K562 (cell line): Measurements from ENCODE around the gene PEX11A. TPM values are rescaled to one million over a fixed set of nuclear protein-coding genes. Genes with fewer than 3 reads are reported as not detected.

ENCODE experiments used
- ATAC-seq: fragments of 200-7000 bp; cut with Tn5 transposase; 3 replicates; pipeline ENCODE4 v1.9.1; 2020; ENCODE audit warnings: moderate library complexity
- BruUV-seq: library from RNA; stranded (reverse); fragments of 400-500 nt; replicated peaks from 2 replicates; lab custom pipeline; 2021; lab: Mats Ljungman, UMichigan
- CTCF ChIA-PET: fragments of 300-600 bp; formaldehyde crosslinking; extraction: SDS; loops from one replicate; lab custom pipeline; 2021; ENCODE audit warnings: low intra/inter-chr PET ratio; lab: Yijun Ruan, JAX
- POLR2A ChIA-PET: fragments of 300-600, 350-650 bp; sonication (Branson Sonifier 250); formaldehyde crosslinking; extraction: SDS; loops from one replicate; lab custom pipeline; 2021; ENCODE audit warnings: antibody characterized with exemption, inconsistent platforms; lab: Yijun Ruan, JAX
- DNase-seq, 4 experiments: peaks; one replicate each; pipeline versions ENCODE4 v3.0.0 to v3.0.0-alpha.2; 2011 to 2018; ENCODE audit warnings: low spot score in 3 of 4, mixed read lengths in 3 of 4; ENCODE audit errors: extremely low read depth in 1 of 4
- FAIRE-seq: peaks from 2 replicates; lab custom pipeline; 2011; peaks lifted over from hg19 to GRCh38; lab: Jason Lieb, UNC
- H2AFZ ChIP-seq: 2 replicates; pipeline ENCODE4 v1.6.0; 2011; ENCODE audit warnings: low read depth, low read length, control low read depth, inconsistent platforms
- H3K27ac ChIP-seq: fragments of 200-600 bp; 3 replicates; pipeline ENCODE4 v1.8.0; 2011; ENCODE audit warnings: low read depth, mild to moderate bottlenecking, control low read depth, inconsistent platforms, low read length, moderate library complexity, mixed read lengths; ENCODE audit errors: extremely low read depth
- H3K27me3 ChIP-seq, 2 experiments: fragments of 300-600 bp in 1 of 2; 2 replicates in 1 of 2; 3 replicates in 1 of 2; pipeline versions ENCODE4 v1.6.0 to v1.8.0; 2011; ENCODE audit warnings: inconsistent platforms in 2 of 2, low read length in 2 of 2, mild to moderate bottlenecking in 1 of 2, mixed read lengths in 1 of 2, moderate library complexity in 1 of 2; ENCODE audit not compliant: control insufficient read depth in 2 of 2, insufficient read depth in 2 of 2
- H3K36me3 ChIP-seq: fragments of 300-600 bp; 3 replicates; pipeline ENCODE4 v1.8.0; 2011; ENCODE audit warnings: mild to moderate bottlenecking, low read length, inconsistent platforms; ENCODE audit not compliant: control insufficient read depth, insufficient read depth
- H3K4me1 ChIP-seq, 2 experiments: fragments of 200-600 bp in 1 of 2; replicated peaks in 1 of 2; 2 replicates in 1 of 2; 3 replicates in 1 of 2; pipeline versions ENCODE4 v1.5.1 to v1.8.0; 2011; ENCODE audit warnings: inconsistent platforms in 2 of 2, low read length in 2 of 2, mild to moderate bottlenecking in 1 of 2, mixed read lengths in 1 of 2, moderate library complexity in 1 of 2; ENCODE audit not compliant: control insufficient read depth in 2 of 2, insufficient read depth in 2 of 2
- H3K4me2 ChIP-seq: 2 replicates; pipeline ENCODE4 v1.6.1; 2011; ENCODE audit warnings: low read length, control low read depth, inconsistent platforms, mixed read lengths; ENCODE audit not compliant: insufficient read depth
- H3K4me3 ChIP-seq: fragments of 200-600 bp; sonication (generic), shearing (Covaris generic); 2 replicates; pipeline ENCODE4 v1.5.1; 2016; ENCODE audit warnings: control low read depth, inconsistent platforms
- H3K79me2 ChIP-seq: fragments of 200-600 bp; 3 replicates; pipeline ENCODE4 v1.8.0; 2011; ENCODE audit warnings: low read length, inconsistent platforms; ENCODE audit not compliant: control insufficient read depth, insufficient read depth
- H3K9ac ChIP-seq, 2 experiments: 2 replicates each; pipeline versions ENCODE4 v1.6.0 to v1.6.1; 2011; ENCODE audit warnings: low read depth in 2 of 2, low read length in 2 of 2, control low read depth in 1 of 2, inconsistent platforms in 1 of 2, mild to moderate bottlenecking in 1 of 2, mixed read lengths in 1 of 2; ENCODE audit not compliant: insufficient read depth in 1 of 2
- H3K9me1 ChIP-seq: one replicate; pipeline ENCODE4 v1.6.0; 2011; ENCODE audit warnings: inconsistent platforms, mild to moderate bottlenecking, low read length, moderate library complexity; ENCODE audit not compliant: control insufficient read depth, insufficient read depth
- H3K9me3 ChIP-seq: replicated peaks from 2 replicates; pipeline ENCODE4 v1.5.1; 2011; ENCODE audit warnings: low read depth, low read length, inconsistent platforms; ENCODE audit not compliant: control insufficient read depth, insufficient read depth
- H4K20me1 ChIP-seq: replicated peaks from 2 replicates; pipeline ENCODE4 v1.6.1; 2011; ENCODE audit warnings: low read length, inconsistent platforms, mixed read lengths; ENCODE audit not compliant: control insufficient read depth, insufficient read depth
- ADNP ChIP-seq: fragments of 200-800 bp; sonication (Bioruptor generic); IDR thresholded peaks from 2 replicates; pipeline ENCODE4 v1.6.1; 2016; ENCODE audit warnings: missing genetic modification characterization, missing compliant biosample characterization
- CBFA2T3 ChIP-seq: fragments of 450-650 bp; IDR thresholded peaks from 2 replicates; pipeline ENCODE4 v1.6.1; 2017
- ETV1 ChIP-seq: fragments of 450-650 bp; conservative IDR thresholded peaks from 2 replicates; pipeline ENCODE4 v1.6.1; 2016; ENCODE audit warnings: missing genetic modification characterization, control low read depth, low read depth, missing compliant biosample characterization
- GABPA ChIP-seq: fragments of 200-800 bp; sonication (Bioruptor generic); conservative IDR thresholded peaks from 2 replicates; pipeline ENCODE4 v1.6.1; 2016; ENCODE audit warnings: low read depth, missing genetic modification characterization, missing compliant biosample characterization
- MED1 ChIP-seq: sonication (generic); formaldehyde crosslinking; IDR thresholded peaks from 2 replicates; pipeline ENCODE4 v1.8.1; 2023; ENCODE audit warnings: missing genetic modification reagents, borderline replicate concordance
- ZBTB1 ChIP-seq: sonication (generic); formaldehyde crosslinking; IDR thresholded peaks from 2 replicates; pipeline ENCODE4 v1.8.1; 2023; ENCODE audit warnings: missing genetic modification reagents, low read depth, mild to moderate bottlenecking, borderline replicate concordance
- ZC3H8 ChIP-seq: fragments of 450-650 bp; IDR thresholded peaks from 2 replicates; pipeline ENCODE4 v1.6.1; 2017
- ZNF354B ChIP-seq: fragments of 250-450 bp; sonication (Bioruptor Pico); IDR thresholded peaks from 2 replicates; pipeline ENCODE4 v1.4.0; 2020
- ZNF75A ChIP-seq: fragments of 450-650 bp; formaldehyde crosslinking; IDR thresholded peaks from 2 replicates; pipeline ENCODE4 v1.4.0; 2020; ENCODE audit warnings: mild to moderate bottlenecking
- WGBS: fragments of 100-300 bp; shearing (Covaris generic); methylation state at CpG from one replicate; pipeline ENCODE4 v1.1.6; 2016; ENCODE audit warnings: low coverage, mixed read lengths; ENCODE audit not compliant: insufficient coverage; ENCODE audit errors: missing lambda C conversion rate; 5-methylcytosine and 5-hydroxymethylcytosine counted together
- in situ Hi-C: fragments of 300-500 bp; cut with MboI; formaldehyde crosslinking; loops from 4 replicates; pipeline ENCODE4 v1.15.0; 2018; ENCODE audit warnings: inconsistent platforms, mixed read lengths
- intact Hi-C: fragments of 100-400 bp; cut with micrococcal nuclease; formaldehyde crosslinking; loops from 2 replicates; pipeline ENCODE4 v1.14.2; 2022
- polyA plus RNA-seq, 8 experiments: library from polyadenylated mRNA; depleted of rRNA in 4 of 8; stranded (reverse) in 5 of 8; unstranded in 3 of 8; fragments of >200 nt; fragmentation: Nextera tagmentation in 2 of 8; fragmentation: Illumina TruSeq in 1 of 8; extraction: Ambion mirVana in 2 of 8; extraction: Trizol in 1 of 8; gene quantifications; 2 replicates each; pipeline versions ENCODE4 v1.2.1 to v1.2.3, GENCODE V29; 2011 to 2014; ENCODE audit warnings: inconsistent platforms in 1 of 8, missing spikeins in 1 of 8
- total RNA-seq, 7 experiments: library from RNA; depleted of rRNA in 6 of 7; stranded (reverse); fragments of >200 nt in 6 of 7; fragmentation: Illumina TruSeq in 2 of 7; extraction: Trizol in 2 of 7; gene quantifications; 2 replicates each; pipeline versions ENCODE4 v1.2.1 to v1.2.3, GENCODE V29; 2011 to 2021; ENCODE audit warnings: low replicate concordance in 1 of 7
- TF ChIP-seq, protein P1 (sequence below), 2 experiments: fragments of 450-650 bp in 1 of 2; sonication (generic) in 1 of 2; formaldehyde crosslinking; conservative IDR thresholded peaks; 2 replicates each; pipeline versions ENCODE4 v1.4.0 to v1.8.1; 2020 to 2022; ENCODE audit warnings: mild to moderate bottlenecking in 1 of 2, missing genetic modification reagents in 1 of 2

The PEX11A gene
- total and polyA plus RNA-seq, 9 of the 15 experiments (the other 6 are each of a cell fraction or from before 2014, with no cell fraction given) = not detected

DNA sequence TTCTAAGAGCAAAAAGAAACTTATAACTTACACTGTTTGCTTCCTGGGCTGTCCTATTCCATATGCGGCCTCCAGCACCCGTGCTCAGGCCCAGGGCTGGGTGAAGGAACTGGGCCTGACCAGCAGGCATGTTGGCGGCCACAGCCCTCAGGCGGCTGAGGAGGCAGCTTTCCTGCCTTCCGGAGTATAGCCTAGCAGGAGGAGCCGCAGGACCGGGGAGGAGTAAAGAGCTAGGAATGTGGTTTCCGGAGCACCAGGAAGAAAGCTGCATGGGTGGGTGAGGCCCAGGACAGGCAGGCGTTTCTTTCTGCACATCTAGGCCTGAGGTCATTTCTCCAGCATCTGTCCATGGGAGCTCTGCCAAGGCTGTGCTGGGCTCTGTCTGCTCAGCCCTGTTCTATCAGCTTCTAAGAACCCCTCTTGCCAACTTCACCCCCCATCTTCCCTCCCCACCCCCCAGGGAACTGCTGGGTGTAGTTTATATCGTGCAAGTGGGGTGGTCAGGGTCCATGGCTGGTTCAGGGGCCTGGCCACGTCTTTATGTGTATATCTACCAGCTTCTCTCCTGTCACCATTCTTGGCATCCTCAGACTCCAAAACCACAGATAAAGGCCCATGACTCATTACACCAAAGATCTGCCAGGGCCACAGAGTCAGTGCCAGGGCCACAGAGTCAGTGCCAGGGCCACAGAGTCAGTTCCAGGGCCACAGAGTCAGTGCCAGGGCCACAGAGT lies 27.5 kb downstream of the PEX11A start:
- POLR2A ChIA-PET = interaction anchor here (0.6 kb wide), 1 partner anchor 512 kb away, joined by 4 read pairs; no protein-coding TSS in a partner anchor
- peaks cover 0 to 15% of the 10 kb centered on the region in 2 experiments; a peak in 2 of 5 replicates for H3K4me1 ChIP-seq
- no peaks in the 10 kb centered on the region for H3K9me1 ChIP-seq
- TF ChIP-seq GABPA (0 out of 2 replicates have a peak, but pooled peaks have one; percentile 31), ZC3H8 (no peak), ETV1 (peak; percentile 61; the same call in 1 of the 2 replicates)
- no TSS peak for BruUV-seq
- CTCF ChIA-PET = no interaction called here
- in situ Hi-C loops = no loop called here
- no peaks in the 10 kb centered on the region for H3K79me2 ChIP-seq
- H3K27ac ChIP-seq = no peak overlapping the region
- no peak overlapping the region for H3K9ac ChIP-seq
- no peaks in the 10 kb centered on the region for H4K20me1 ChIP-seq
- H3K4me3 ChIP-seq = no peak overlapping the region
- H3K36me3 ChIP-seq = no peaks in the 10 kb centered on the region
- intact Hi-C loops = no loop called here
- ATAC-seq = peak; percentile 62
- H2AFZ ChIP-seq = no peak overlapping the region
- H3K4me2 ChIP-seq = no peak overlapping the region
- no peaks in the 10 kb centered on the region for H3K9me3 ChIP-seq
- WGBS = 4% methylated on average over 11 of the region's 11 CpGs
- no peak for FAIRE-seq
- no peak for DNase-seq
- peaks cover 15 to 60% of the 10 kb centered on the region in 2 experiments for H3K27me3 ChIP-seq

DNA sequence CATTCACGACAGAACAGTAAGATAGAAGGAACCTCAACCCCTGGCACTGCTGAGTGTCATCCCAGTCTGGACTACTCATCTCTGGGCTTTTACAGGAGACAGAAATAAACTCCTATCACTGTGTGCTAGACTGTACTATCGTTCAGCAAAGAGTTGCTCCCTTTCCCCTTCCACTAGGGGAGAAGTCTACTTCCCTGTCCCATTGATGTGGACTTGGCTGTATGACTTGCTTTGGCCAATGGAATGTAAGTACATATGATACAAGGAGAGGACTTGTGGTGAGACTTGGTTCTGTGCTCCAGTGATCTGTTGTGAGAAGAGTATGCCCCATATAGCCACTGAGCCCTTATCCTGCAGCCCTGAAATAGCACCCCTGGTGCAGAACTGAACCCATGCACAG lies 30.0 kb downstream of the PEX11A start:
- no TSS peak for BruUV-seq
- CTCF ChIA-PET = no interaction called here
- no peak overlapping the region for H2AFZ ChIP-seq
- FAIRE-seq (no peak), DNase-seq (no peak), ATAC-seq (peak; percentile 39)
- POLR2A ChIA-PET = interaction anchor here (0.6 kb wide), 2 partner anchors 9 to 109 kb away, joined by 3 to 5 read pairs; no protein-coding TSS in a partner anchor
- H3K79me2 ChIP-seq = no peaks in the 10 kb centered on the region
- H3K4me2 ChIP-seq = no peak overlapping the region
- H3K9ac ChIP-seq = no peak overlapping the region
- intact Hi-C loops = no loop called here
- H3K9me1 ChIP-seq = no peaks in the 10 kb centered on the region
- no peaks in the 10 kb centered on the region for H3K36me3 ChIP-seq
- in situ Hi-C loops = no loop called here
- WGBS = 0% methylated on average over 2 of the region's 2 CpGs
- H4K20me1 ChIP-seq = no peaks in the 10 kb centered on the region
- H3K27me3 ChIP-seq = peaks cover 18 to 47% of the 10 kb centered on the region in 2 experiments
- no peaks in the 10 kb centered on the region for H3K9me3 ChIP-seq
- no peak overlapping the region for H3K4me3 ChIP-seq
- H3K27ac ChIP-seq = no peak overlapping the region
- peaks cover 0 to 6% of the 10 kb centered on the region in 2 experiments; a peak in 4 of 5 replicates for H3K4me1 ChIP-seq
- TF ChIP-seq MED1 = no peak
- TF ChIP-seq, protein P1, sequence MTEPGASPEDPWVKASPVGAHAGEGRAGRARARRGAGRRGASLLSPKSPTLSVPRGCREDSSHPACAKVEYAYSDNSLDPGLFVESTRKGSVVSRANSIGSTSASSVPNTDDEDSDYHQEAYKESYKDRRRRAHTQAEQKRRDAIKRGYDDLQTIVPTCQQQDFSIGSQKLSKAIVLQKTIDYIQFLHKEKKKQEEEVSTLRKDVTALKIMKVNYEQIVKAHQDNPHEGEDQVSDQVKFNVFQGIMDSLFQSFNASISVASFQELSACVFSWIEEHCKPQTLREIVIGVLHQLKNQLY (CRISPR knock-in tag; conservative IDR thresholded peaks at IDR 0.05) = no peak
- TF ChIP-seq CBFA2T3 = no peak
- TF ChIP-seq ZBTB1 (CRISPR knock-in tag) = no peak
- no peak for TF ChIP-seq ZNF354B (CRISPR knock-in tag)
- TF ChIP-seq ZNF75A (CRISPR knock-in tag) = no peak
- TF ChIP-seq ADNP (tag) = no peak
